Naive thymus-derived CD4-positive, alpha-beta T cell (primary cell): ENCODE data around the gene KCTD3. TPM values are rescaled to one million over a fixed set of nuclear protein-coding genes. Genes with fewer than 3 reads are reported as not detected.

Experiments
- ATAC-seq: fragments of 150-1000 bp; cut with Tn5 transposase; 2 replicates; pipeline ENCODE4 v1.10.0; 2021; ENCODE audit warnings: mild to moderate bottlenecking, moderate library complexity
- CTCF ChIA-PET: fragments of 350-600 bp; sonication (Branson Sonifier 250); formaldehyde crosslinking; loops from one replicate; lab custom pipeline; 2021; ENCODE audit warnings: antibody characterized with exemption; lab: Charles Lee
- POLR2A ChIA-PET: fragments of 350-600 bp; sonication (Branson Sonifier 250); formaldehyde crosslinking; loops from one replicate; lab custom pipeline; 2021; ENCODE audit warnings: antibody characterized with exemption, inconsistent platforms; lab: Charles Lee
- DNase-seq, 9 donors: peaks; one replicate each; pipeline versions ENCODE4 v3.0.0 to v3.0.0-alpha.2; 2020 to 2022; ENCODE audit warnings: mixed read lengths in 1 of 9
- H3K27ac ChIP-seq: one replicate; pipeline ENCODE4 v1.7.0; 2013; ENCODE audit warnings: mild to moderate bottlenecking, low read depth, low read length, moderate library complexity
- H3K27me3 ChIP-seq, 2 donors: one replicate each; pipeline ENCODE4 v1.7.0; 2013; ENCODE audit warnings: low read length in 2 of 2, mild to moderate bottlenecking in 2 of 2, moderate library complexity in 2 of 2; ENCODE audit not compliant: control insufficient read depth in 2 of 2, insufficient read depth in 2 of 2
- H3K36me3 ChIP-seq, 3 experiments: 1 replicate in 2 of 3; 2 replicates in 1 of 3; pipeline ENCODE4 v1.7.0; 2013; ENCODE audit warnings: low read length in 3 of 3, mild to moderate bottlenecking in 3 of 3, moderate library complexity in 1 of 3; ENCODE audit not compliant: insufficient read depth in 3 of 3, control insufficient read depth in 2 of 3
- H3K4me1 ChIP-seq, 2 donors: one replicate each; pipeline ENCODE4 v1.7.0; 2013; ENCODE audit warnings: low read length in 2 of 2, mild to moderate bottlenecking in 2 of 2, moderate library complexity in 1 of 2; ENCODE audit not compliant: control insufficient read depth in 2 of 2, insufficient read depth in 2 of 2
- H3K4me3 ChIP-seq: 2 replicates; pipeline ENCODE4 v1.7.0; 2013; ENCODE audit warnings: mild to moderate bottlenecking, low read length
- H3K9me3 ChIP-seq, 3 experiments: 1 replicate in 2 of 3; 2 replicates in 1 of 3; pipeline ENCODE4 v1.7.0; 2013; ENCODE audit warnings: low read length in 3 of 3; ENCODE audit not compliant: control insufficient read depth in 2 of 3
- H3K27ac Mint-ChIP-seq, 9 donors: one replicate each; pipeline ENCODE4 v1.8.0; 2020 to 2022; ENCODE audit warnings: mixed read lengths in 9 of 9, mild to moderate bottlenecking in 8 of 9, moderate library complexity in 5 of 9, inconsistent platforms in 2 of 9
- H3K27me3 Mint-ChIP-seq, 5 donors: one replicate each; pipeline ENCODE4 v1.8.0; 2021 to 2022; ENCODE audit warnings: mixed read lengths in 5 of 5, mild to moderate bottlenecking in 1 of 5
- H3K36me3 Mint-ChIP-seq, 5 donors: one replicate each; pipeline ENCODE4 v1.8.0; 2020 to 2022; ENCODE audit warnings: mixed read lengths in 5 of 5, mild to moderate bottlenecking in 3 of 5, inconsistent platforms in 1 of 5
- H3K4me1 Mint-ChIP-seq, 7 donors: one replicate each; pipeline ENCODE4 v1.8.0; 2020 to 2022; ENCODE audit warnings: mixed read lengths in 7 of 7, mild to moderate bottlenecking in 3 of 7, inconsistent platforms in 1 of 7
- H3K4me3 Mint-ChIP-seq, 10 donors: one replicate each; pipeline ENCODE4 v1.8.0; 2020 to 2022; ENCODE audit warnings: mild to moderate bottlenecking in 10 of 10, mixed read lengths in 10 of 10, moderate library complexity in 6 of 10, inconsistent platforms in 2 of 10
- H3K9me3 Mint-ChIP-seq, 11 donors: one replicate each; pipeline ENCODE4 v1.8.0; 2020 to 2022; ENCODE audit warnings: mixed read lengths in 11 of 11, mild to moderate bottlenecking in 4 of 11, inconsistent platforms in 1 of 11, moderate library complexity in 1 of 11
- intact Hi-C, 2 donors: fragments of 100-400 bp; cut with micrococcal nuclease; formaldehyde crosslinking; loops; one replicate each; pipeline ENCODE4 v1.15.1; 2023
- polyA plus RNA-seq, 2 donors: library from polyadenylated mRNA; unstranded; fragments of 300-500 nt; fragmentation: Illumina TruSeq; gene quantifications; one replicate each; pipeline ENCODE4 v1.2.3, GENCODE V29; 2021
- total RNA-seq, 6 experiments: library from RNA in 5 of 6; stranded (reverse) in 5 of 6; gene quantifications; 1 replicate in 5 of 6; 2 replicates in 1 of 6; pipeline ENCODE4 v1.2.3 and lab custom pipeline; 2021 to 2026

Gene KCTD3
- total and polyA plus RNA-seq, 7 experiments from 2014 or later, result 1.5 to 7.4 (median 4.5) TPM

- Mint-ChIP-seq H3K9me3 (peaks cover 0 to 1% (median 0%) of the 10 kb centered on the region in 11 donors), H3K4me1 (no peaks in the 10 kb centered on the region), H3K27me3 (no peaks in the 10 kb centered on the region), H3K36me3 (peaks cover 0 to 24% (median 21%) of the 10 kb centered on the region in 5 donors), H3K27ac (no peak overlapping the region), H3K4me3 (no peak overlapping the region)
- ChIA-PET POLR2A (no interaction called here), CTCF (interaction anchor here (0.6 kb wide), 1 partner anchor 1004 kb away, joined by 4 read pairs; no protein-coding TSS in a partner anchor)
- no peak for DNase-seq
- Histone ChIP-seq H3K4me1 (no peaks in the 10 kb centered on the region), H3K27me3 (no peaks in the 10 kb centered on the region), H3K4me3 (no peak overlapping the region), H3K36me3 (no peaks in the 10 kb centered on the region), H3K27ac (no peak overlapping the region), H3K9me3 (no peaks in the 10 kb centered on the region)
- intact Hi-C loops, result loop anchor here (5.0 kb wide), 2 partner anchors 75 to 945 kb away; no protein-coding TSS in a partner anchor
- no peak for ATAC-seq
These were observed 40.3 kb downstream of the KCTD3 start for GRCh38 chr1:215607412-215607811.

GRCh38 chr1:215608646-215609045 is 41.5 kb downstream of the KCTD3 start:
- H3K9me3 ChIP-seq, result no peaks in the 10 kb centered on the region
- CTCF ChIA-PET, result no interaction called here
- Mint-ChIP-seq H3K36me3 (peaks cover 5 to 34% (median 31%) of the 10 kb centered on the region in 5 donors), H3K4me3 (no peak overlapping the region), H3K27ac (no peak overlapping the region), H3K27me3 (no peaks in the 10 kb centered on the region), H3K4me1 (no peaks in the 10 kb centered on the region), H3K9me3 (peaks cover 0 to 2% (median 0%) of the 10 kb centered on the region in 11 donors)
- intact Hi-C loops, result loop anchor here (5.0 kb wide), 2 partner anchors 76 to 946 kb away; no protein-coding TSS in a partner anchor
- ATAC-seq (no peak), DNase-seq (no peak)
- no peak overlapping the region for H3K4me3 ChIP-seq
- POLR2A ChIA-PET, result no interaction called here
- H3K27ac ChIP-seq, result no peak overlapping the region
- no peaks in the 10 kb centered on the region for H3K4me1 ChIP-seq
- H3K36me3 ChIP-seq, result no peaks in the 10 kb centered on the region
- H3K27me3 ChIP-seq, result no peaks in the 10 kb centered on the region

- CTCF ChIA-PET, result no interaction called here
- ATAC-seq, result no peak
- Mint-ChIP-seq H3K27me3 (no peaks in the 10 kb centered on the region), H3K27ac (no peak overlapping the region), H3K9me3 (peaks cover 0 to 2% (median 0%) of the 10 kb centered on the region in 11 donors), H3K36me3 (peaks cover 4 to 40% (median 34%) of the 10 kb centered on the region in 5 donors), H3K4me3 (no peak overlapping the region), H3K4me1 (peaks cover 0 to 3% (median 0%) of the 10 kb centered on the region in 7 donors)
- Histone ChIP-seq H3K4me1 (no peaks in the 10 kb centered on the region), H3K4me3 (no peak overlapping the region), H3K27me3 (no peaks in the 10 kb centered on the region), H3K27ac (no peak overlapping the region), H3K36me3 (no peaks in the 10 kb centered on the region), H3K9me3 (no peaks in the 10 kb centered on the region)
- intact Hi-C loops, result no loop called here
- POLR2A ChIA-PET, result no interaction called here
- no peak for DNase-seq
These were observed 45.3 kb downstream of the KCTD3 start for GRCh38 chr1:215612391-215612790.

- Mint-ChIP-seq H3K36me3 (peaks cover 8 to 43% (median 20%) of the 10 kb centered on the region in 5 donors), H3K27me3 (no peaks in the 10 kb centered on the region), H3K9me3 (peaks cover 0 to 2% (median 0%) of the 10 kb centered on the region in 11 donors), H3K27ac (no peak overlapping the region), H3K4me3 (no peak overlapping the region), H3K4me1 (peaks cover 0 to 7% (median 0%) of the 10 kb centered on the region in 7 donors)
- Histone ChIP-seq H3K9me3 (no peaks in the 10 kb centered on the region), H3K27me3 (no peaks in the 10 kb centered on the region), H3K36me3 (no peaks in the 10 kb centered on the region), H3K27ac (no peak overlapping the region), H3K4me3 (no peak overlapping the region), H3K4me1 (no peaks in the 10 kb centered on the region)
- DNase-seq (no peak), ATAC-seq (no peak)
- ChIA-PET CTCF (no interaction called here), POLR2A (no interaction called here)
- intact Hi-C loops, result no loop called here
These were observed 50.9 kb downstream of the KCTD3 start for GRCh38 chr1:215617979-215618378.

- DNase-seq, result no peak
- H3K4me1 Mint-ChIP-seq, result no peaks in the 10 kb centered on the region
- Histone ChIP-seq H3K4me3 (no peak overlapping the region), H3K27ac (no peak overlapping the region), H3K4me1 (no peaks in the 10 kb centered on the region), H3K27me3 (no peaks in the 10 kb centered on the region), H3K9me3 (no peaks in the 10 kb centered on the region), H3K36me3 (no peaks in the 10 kb centered on the region)
- intact Hi-C loops, result no loop called here
- ChIA-PET CTCF (no interaction called here), POLR2A (no interaction called here)
- no peaks in the 10 kb centered on the region for H3K27me3 Mint-ChIP-seq
- no peak overlapping the region for H3K4me3 Mint-ChIP-seq
- no peak for ATAC-seq
- no peak overlapping the region for H3K27ac Mint-ChIP-seq
- peaks cover 1 to 25% (median 12%) of the 10 kb centered on the region in 5 donors for H3K36me3 Mint-ChIP-seq
- peaks cover 0 to 3% (median 0%) of the 10 kb centered on the region in 11 donors for H3K9me3 Mint-ChIP-seq
These were observed 56.1 kb downstream of the KCTD3 start for GRCh38 chr1:215623162-215623561.

GRCh38 chr1:215625949-215626348 is 58.8 kb downstream of the KCTD3 start:
- Mint-ChIP-seq H3K4me1 (no peaks in the 10 kb centered on the region), H3K4me3 (no peak overlapping the region), H3K27me3 (no peaks in the 10 kb centered on the region), H3K9me3 (peaks cover 0 to 4% (median 0%) of the 10 kb centered on the region in 11 donors), H3K27ac (no peak overlapping the region), H3K36me3 (peaks cover 0 to 9% (median under 1%) of the 10 kb centered on the region in 5 donors)
- Histone ChIP-seq H3K9me3 (no peaks in the 10 kb centered on the region), H3K27me3 (no peaks in the 10 kb centered on the region), H3K4me3 (no peak overlapping the region), H3K36me3 (no peaks in the 10 kb centered on the region), H3K4me1 (no peaks in the 10 kb centered on the region), H3K27ac (no peak overlapping the region)
- DNase-seq, result no peak
- POLR2A ChIA-PET, result no interaction called here
- intact Hi-C loops, result no loop called here
- no peak for ATAC-seq
- CTCF ChIA-PET, result no interaction called here

- intact Hi-C loops, result no loop called here
- Histone ChIP-seq H3K27me3 (no peaks in the 10 kb centered on the region), H3K4me1 (no peaks in the 10 kb centered on the region), H3K9me3 (no peaks in the 10 kb centered on the region), H3K36me3 (no peaks in the 10 kb centered on the region), H3K4me3 (no peak overlapping the region), H3K27ac (no peak overlapping the region)
- no peak for DNase-seq
- no peaks in the 10 kb centered on the region for H3K36me3 Mint-ChIP-seq
- no peak overlapping the region for H3K27ac Mint-ChIP-seq
- ChIA-PET POLR2A (no interaction called here), CTCF (interaction anchor here (0.6 kb wide), 1 partner anchor 12 kb away, joined by 4 read pairs; no protein-coding TSS in a partner anchor)
- H3K4me1 Mint-ChIP-seq, result no peaks in the 10 kb centered on the region
- ATAC-seq, result no peak
- peaks cover 0 to 4% (median 0%) of the 10 kb centered on the region in 11 donors for H3K9me3 Mint-ChIP-seq
- peaks cover 0 to 33% (median 7%) of the 10 kb centered on the region in 5 donors for H3K27me3 Mint-ChIP-seq
- no peak overlapping the region for H3K4me3 Mint-ChIP-seq
These were observed 63.9 kb downstream of the KCTD3 start for GRCh38 chr1:215631040-215631439.
